Right lobe of liver (tissue), 4 donors: ENCODE measurements around the gene TNS1.

ENCODE experiments used
- CTCF ChIP-seq, 4 donors: fragments of 200-600 bp in 3 of 4; fragments of 450-650 bp in 1 of 4; IDR thresholded peaks; one replicate each; pipeline versions ENCODE4 v1.5.1 to v1.8.0; 2016 to 2022; ENCODE audit warnings: antibody characterized with exemption in 4 of 4, mild to moderate bottlenecking in 2 of 4
- POLR2A ChIP-seq: fragments of 450-650 bp; IDR thresholded peaks from one replicate; pipeline ENCODE4 v1.6.1; 2017; ENCODE audit warnings: antibody characterized with exemption, mild to moderate bottlenecking
- donor health status: DM: no; HTN: no; CAD: no.
- donor health status: DM: no; HTN: no; CAD: no.
- donor health status: DM: no; HTN: yes; CAD: no.

GRCh38 chr2:217989221-217989948, 13.4 kb downstream of the TNS1 start:
- TF ChIP-seq CTCF (IDR thresholded peaks at IDR 0.05) (no peak), POLR2A (no peak)
